Spleen (tissue), 11 donors: Measurements from ENCODE around the gene APOC4. TPM values are rescaled to one million over a fixed set of nuclear protein-coding genes. Genes with fewer than 3 reads are reported as not detected.

ENCODE experiments used
- DNase-seq: peaks from one replicate; pipeline ENCODE4 v3.0.0-alpha.2; 2020
- H3K27ac ChIP-seq, 8 donors: fragments of 200-600 bp; sonication (generic) in 7 of 8; 1 replicate in 4 of 8; 2 replicates in 4 of 8; pipeline versions ENCODE4 v1.5.0 to v1.8.0; 2016 to 2021; ENCODE audit warnings: inconsistent platforms in 4 of 8, mild to moderate bottlenecking in 4 of 8, moderate library complexity in 1 of 8
- H3K27me3 ChIP-seq, 7 donors: fragments of 200-600 bp; sonication (generic) in 6 of 7; replicated peaks in 1 of 7; 1 replicate in 4 of 7; 2 replicates in 3 of 7; pipeline versions ENCODE4 v1.5.0 to v1.8.0; 2016 to 2021; ENCODE audit warnings: inconsistent platforms in 3 of 7, mild to moderate bottlenecking in 1 of 7
- H3K36me3 ChIP-seq, 6 donors: fragments of 200-600 bp; sonication (generic) in 5 of 6; 1 replicate in 4 of 6; 2 replicates in 2 of 6; pipeline versions ENCODE4 v1.5.0 to v1.8.0; 2016 to 2021; ENCODE audit warnings: inconsistent platforms in 2 of 6
- H3K4me1 ChIP-seq, 6 donors: fragments of 200-600 bp; sonication (generic) in 5 of 6; 1 replicate in 3 of 6; 2 replicates in 3 of 6; pipeline versions ENCODE4 v1.5.0 to v1.8.0; 2016 to 2021; ENCODE audit warnings: inconsistent platforms in 3 of 6
- H3K4me3 ChIP-seq, 8 donors: fragments of 200-600 bp; sonication (generic) in 7 of 8; 1 replicate in 4 of 8; 2 replicates in 4 of 8; pipeline versions ENCODE4 v1.5.0 to v1.8.0; 2016 to 2021; ENCODE audit warnings: inconsistent platforms in 4 of 8, mild to moderate bottlenecking in 4 of 8, moderate library complexity in 2 of 8
- H3K9me3 ChIP-seq, 8 donors: fragments of 200-600 bp; sonication (generic) in 7 of 8; 1 replicate in 4 of 8; 2 replicates in 4 of 8; pipeline versions ENCODE4 v1.5.0 to v1.8.0; 2016 to 2021; ENCODE audit warnings: inconsistent platforms in 4 of 8
- CTCF ChIP-seq, 11 experiments: fragments of 200-600 bp in 7 of 11; fragments of 450-650 bp in 4 of 11; sonication (generic) in 4 of 11; IDR thresholded peaks in 8 of 11; conservative IDR thresholded peaks in 3 of 11; 1 replicate in 7 of 11; 2 replicates in 4 of 11; pipeline versions ENCODE4 v1.4.0 to v1.8.0; 2016 to 2021; ENCODE audit warnings: antibody characterized with exemption in 11 of 11, inconsistent platforms in 4 of 11, mild to moderate bottlenecking in 1 of 11
- POLR2A ChIP-seq, 3 donors: fragments of 450-650 bp; IDR thresholded peaks; one replicate each; pipeline ENCODE4 v1.5.1; 2017; ENCODE audit warnings: antibody characterized with exemption in 3 of 3, mild to moderate bottlenecking in 1 of 3
- POLR2AphosphoS5 ChIP-seq, 3 donors: sonication (generic); formaldehyde crosslinking; IDR thresholded peaks; one replicate each; pipeline ENCODE4 v1.5.1; 2017; ENCODE audit warnings: antibody characterized with exemption in 3 of 3
- WGBS, 5 donors: extraction: QIAGEN DNeasy Blood & Tissue Kit in 3 of 5; methylation state at CpG; one replicate each; pipeline versions ENCODE4 v1.1.5 to v1.1.7; 2013 to 2018; 5-methylcytosine and 5-hydroxymethylcytosine counted together
- intact Hi-C: fragments of 100-400 bp; cut with DNase I; formaldehyde crosslinking; loops from one replicate; pipeline ENCODE4 v1.15.0; 2023; ENCODE audit warnings: low total_unique reads
- polyA plus RNA-seq, 3 donors: library from polyadenylated mRNA; stranded (reverse); fragments of 200-250 nt; gene quantifications; one replicate each; pipeline ENCODE4 v1.2.1, GENCODE V29; 2013
- total RNA-seq, 7 donors: library from RNA; depleted of rRNA in 3 of 7; stranded (reverse); fragments of >200 nt in 3 of 7; fragmentation: NEBNext Ultra II Directional in 4 of 7; extraction: Animal tissue kit (Norgen Biotek cat#: 25700) in 4 of 7; gene quantifications; one replicate each; pipeline versions ENCODE4 v1.1.0 to v1.2.1, GENCODE V29; 2016 to 2021
- donor health status: healthy with polysubstance abuse.
- donor health status: DM: no; HTN: no; CAD: no; lungs with moderate emphysema.
- donor health status: DM: no; HTN: no; CAD: no.
- donor health status: Bipolar disorder and iron deficiency.
- donor health status: healthy.
- donor health status: DM: no; HTN: no; CAD: no.
- donor health status: DM: yes; HTN: yes; CAD: no.

The APOC4 gene
- total and polyA plus RNA-seq, 10 donors: 0.24 to 0.42 (median 0.32) TPM; not detected in 7

DNA sequence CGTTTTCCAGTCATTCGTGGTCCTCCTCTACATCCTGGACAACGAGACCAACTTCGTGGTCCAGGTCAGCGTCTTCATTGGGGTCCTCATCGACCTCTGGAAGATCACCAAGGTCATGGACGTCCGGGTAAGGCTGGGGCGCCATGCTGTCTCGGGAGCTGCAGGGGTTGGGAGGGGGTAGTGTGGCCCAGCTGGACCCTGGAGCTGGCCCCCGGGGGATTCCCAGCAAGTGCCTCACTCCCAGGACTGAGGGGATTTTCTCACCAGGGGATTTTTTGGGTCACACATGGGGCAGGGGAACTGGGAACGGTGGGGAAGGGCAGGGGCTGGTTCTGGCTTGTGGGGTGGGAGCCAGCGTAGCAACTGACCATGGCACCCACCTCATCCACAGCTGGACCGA lies 48.4 kb downstream of the APOC4 start:
- peak overlapping the region in 1 of 8 donors; percentile 15 for H3K27ac ChIP-seq
- no peak overlapping the region for H3K4me3 ChIP-seq
- H3K4me1 ChIP-seq: peaks cover 0 to 28% (median 10%) of the 10 kb centered on the region in 6 donors
- peaks cover 4 to 90% (median 76%) of the 10 kb centered on the region in 6 donors for H3K36me3 ChIP-seq
- H3K9me3 ChIP-seq: no peaks in the 10 kb centered on the region
- intact Hi-C loops: no loop called here
- no peaks in the 10 kb centered on the region for H3K27me3 ChIP-seq
- no peak for DNase-seq
- TF ChIP-seq POLR2AphosphoS5 (IDR thresholded peaks at IDR 0.05): no peak
- no peak for TF ChIP-seq CTCF (IDR thresholded peaks at IDR 0.05 in 8 of 11, conservative IDR thresholded peaks at IDR 0.05 in 3 of 11)
- TF ChIP-seq POLR2A (IDR thresholded peaks at IDR 0.05): no peak
- 74 to 92% (median 87%) methylated on average over 13 to 14 of the region's 14 CpGs for WGBS, 5 donors

GRCh38 chr19:44990966-44991365 lies 48.9 kb downstream of the APOC4 start:
- Histone ChIP-seq H3K27ac (peak overlapping the region in 1 of 8 donors; percentile 15), H3K9me3 (no peaks in the 10 kb centered on the region), H3K36me3 (peaks cover 4 to 85% (median 71%) of the 10 kb centered on the region in 6 donors), H3K4me3 (no peak overlapping the region), H3K27me3 (no peaks in the 10 kb centered on the region), H3K4me1 (peaks cover 0 to 28% (median 10%) of the 10 kb centered on the region in 6 donors)
- DNase-seq: no peak
- 87 to 92% (median 88%) methylated on average over 6 to 12 of the region's 12 CpGs for WGBS, 5 donors
- TF ChIP-seq POLR2A (IDR thresholded peaks at IDR 0.05) (no peak), POLR2AphosphoS5 (IDR thresholded peaks at IDR 0.05) (peak in 1 of 3 donors; percentile 24)
- intact Hi-C loops: no loop called here

GRCh38 chr19:44992336-44993163 lies 50.5 kb downstream of the APOC4 start:
- H3K27ac ChIP-seq: no peak overlapping the region
- no peak overlapping the region for H3K4me3 ChIP-seq
- H3K36me3 ChIP-seq: peaks cover 4 to 69% (median 55%) of the 10 kb centered on the region in 6 donors
- no peaks in the 10 kb centered on the region for H3K27me3 ChIP-seq
- intact Hi-C loops: no loop called here
- no peak for DNase-seq
- TF ChIP-seq CTCF (IDR thresholded peaks at IDR 0.05 in 8 of 11, conservative IDR thresholded peaks at IDR 0.05 in 3 of 11): no peak
- peak in 2 of 3 donors; percentile 19 to 46 for TF ChIP-seq POLR2AphosphoS5 (IDR thresholded peaks at IDR 0.05)
- H3K9me3 ChIP-seq: no peaks in the 10 kb centered on the region
- 89 to 95% (median 90%) methylated on average over 19 to 44 of the region's 44 CpGs for WGBS, 5 donors
- peaks cover 0 to 23% (median 10%) of the 10 kb centered on the region in 6 donors for H3K4me1 ChIP-seq

DNA sequence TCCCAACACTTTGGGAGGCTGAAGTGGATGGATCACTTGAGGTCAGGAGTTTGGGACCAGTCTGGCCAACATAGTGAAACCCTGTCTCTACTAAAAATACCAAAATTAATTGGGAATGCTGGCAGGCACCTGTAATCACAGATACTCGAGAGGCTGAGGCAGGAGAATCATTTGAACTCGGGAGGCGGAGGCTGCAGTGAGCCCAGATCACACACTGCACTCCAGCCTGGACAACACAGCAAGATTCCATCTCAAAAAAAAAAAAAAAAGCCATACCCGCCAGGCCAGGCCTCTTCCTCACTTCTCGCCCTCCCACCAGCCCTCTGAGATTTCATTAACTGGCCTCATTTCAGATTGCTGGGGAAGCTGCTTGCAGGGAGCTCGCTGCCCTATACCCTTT lies 51.5 kb downstream of the APOC4 start:
- H3K27me3 ChIP-seq: no peaks in the 10 kb centered on the region
- intact Hi-C loops: no loop called here
- no peak overlapping the region for H3K4me3 ChIP-seq
- H3K27ac ChIP-seq: no peak overlapping the region
- peaks cover 4 to 60% (median 46%) of the 10 kb centered on the region in 6 donors for H3K36me3 ChIP-seq
- H3K9me3 ChIP-seq: no peaks in the 10 kb centered on the region
- no peak for DNase-seq
- TF ChIP-seq CTCF (IDR thresholded peaks at IDR 0.05 in 8 of 11, conservative IDR thresholded peaks at IDR 0.05 in 3 of 11) (no peak), POLR2A (IDR thresholded peaks at IDR 0.05) (no peak), POLR2AphosphoS5 (IDR thresholded peaks at IDR 0.05) (no peak)
- H3K4me1 ChIP-seq: peaks cover 0 to 14% (median 10%) of the 10 kb centered on the region in 6 donors
- WGBS, 5 donors: 86 to 94% (median 91%) methylated on average over 6 of the region's 6 CpGs
